GM19463 (cell line): ENCODE results near the gene NPC2.
"Not testable (repeated sequence)": the region's sequence is repeated elsewhere in the genome, so short reads cannot be mapped to it uniquely, and the experiment has no call there.

ENCODE experiments used
- ATAC-seq: cut with Tn5 transposase; IDR thresholded peaks from one replicate; pipeline ENCODE4 v1.9.1; 2021; ENCODE audit warnings: mild to moderate bottlenecking, moderate library complexity; ENCODE audit not compliant: unreplicated experiment

NPC2 gene

GRCh38 chr14:74492776-74493342 is at the start of gene NPC2:
NPC2 (minus strand) TSS chr14:74493305; CDS start chr14:74493274, 31 bp downstream.
- ATAC-seq = peak; percentile 7

GRCh38 chr14:74542056-74542685 is 49.1 kb upstream of the NPC2 start:
- no peak for ATAC-seq

GRCh38 chr14:74541225-74541624 is 48.1 kb upstream of the NPC2 start:
- no peak for ATAC-seq

- ATAC-seq = no peak
Observed at GRCh38 chr14:74539503-74539902, 46.4 kb upstream of the NPC2 start.

- no peak for ATAC-seq
Observed at GRCh38 chr14:74538411-74539391, 45.6 kb upstream of the NPC2 start.

- not testable (repeated sequence) for ATAC-seq
Observed at GRCh38 chr14:74536336-74536735, 43.2 kb upstream of the NPC2 start.

GRCh38 chr14:74535756-74536325 is 42.7 kb upstream of the NPC2 start:
- no peak for ATAC-seq

GRCh38 chr14:74533576-74533975 is 40.5 kb upstream of the NPC2 start:
- ATAC-seq = no peak

- ATAC-seq = no peak
Observed at GRCh38 chr14:74532246-74532645, 39.1 kb upstream of the NPC2 start.

- no peak for ATAC-seq
Observed at GRCh38 chr14:74531467-74531866, 38.4 kb upstream of the NPC2 start.

GRCh38 chr14:74531006-74531405 is 37.9 kb upstream of the NPC2 start:
- ATAC-seq = no peak

- ATAC-seq = no peak
Observed at GRCh38 chr14:74528886-74529285, 35.8 kb upstream of the NPC2 start.

GRCh38 chr14:74528406-74528805 is 35.3 kb upstream of the NPC2 start:
- no peak for ATAC-seq

- ATAC-seq = no peak
Observed at GRCh38 chr14:74527736-74528280, 34.7 kb upstream of the NPC2 start.

GRCh38 chr14:74526854-74527585 is 33.9 kb upstream of the NPC2 start:
- no peak for ATAC-seq

GRCh38 chr14:74525361-74525851 is 32.3 kb upstream of the NPC2 start:
- no peak for ATAC-seq

- no peak for ATAC-seq
Observed at GRCh38 chr14:74524812-74525135, 31.7 kb upstream of the NPC2 start.

- ATAC-seq = no peak
Observed at GRCh38 chr14:74524076-74524811, 31.1 kb upstream of the NPC2 start.

GRCh38 chr14:74522740-74523139 is 29.6 kb upstream of the NPC2 start:
- no peak for ATAC-seq

- no peak for ATAC-seq
Observed at GRCh38 chr14:74521756-74522155, 28.7 kb upstream of the NPC2 start.
